HepG2 (cell line): ENCODE measurements around the gene ACTR3. TPM values are rescaled to one million over a fixed set of nuclear protein-coding genes. Genes with fewer than 3 reads are reported as not detected.

Experiments used
- ATAC-seq: fragments of 200-7000 bp; cut with Tn5 transposase; 3 replicates; pipeline ENCODE4 v1.9.1; 2020; ENCODE audit warnings: mild to moderate bottlenecking, moderate library complexity
- BruUV-seq: library from RNA; stranded (reverse); fragments of 400-500 nt; replicated peaks from 2 replicates; lab custom pipeline; 2021; lab: Mats Ljungman, UMichigan
- CTCF ChIA-PET: fragments of 300-600 bp; formaldehyde crosslinking; extraction: SDS; loops from one replicate; lab custom pipeline; 2021; ENCODE audit warnings: low total read pairs, inconsistent platforms, low intra/inter-chr PET ratio; lab: Yijun Ruan, JAX
- POLR2A ChIA-PET: fragments of 350-600 bp; sonication (Branson Sonifier 250); formaldehyde crosslinking; loops from one replicate; lab custom pipeline; 2020; ENCODE audit warnings: antibody characterized with exemption, inconsistent platforms; lab: Yijun Ruan, JAX
- DNase-seq: peaks from one replicate; pipeline ENCODE4 v3.0.0-alpha.2; 2015; ENCODE audit warnings: low spot score
- FAIRE-seq: peaks from 3 replicates; lab custom pipeline; 2011; peaks lifted over from hg19 to GRCh38; lab: Jason Lieb, UNC
- H2AFZ ChIP-seq: one replicate; pipeline ENCODE4 v1.6.1; 2011; ENCODE audit warnings: low read length, inconsistent platforms
- H3K27ac ChIP-seq: fragments of 300-600 bp; 3 replicates; pipeline ENCODE4 v1.8.0; 2011; ENCODE audit warnings: mixed run types, mild to moderate bottlenecking, mixed read lengths, low read length, inconsistent platforms; ENCODE audit not compliant: insufficient read depth; ENCODE audit errors: extremely low read length
- H3K27me3 ChIP-seq, 2 experiments: fragments of 200-600 bp in 1 of 2; 2 replicates in 1 of 2; 3 replicates in 1 of 2; pipeline versions ENCODE4 v1.6.0 to v1.8.0; 2011; ENCODE audit warnings: low read length in 2 of 2, mild to moderate bottlenecking in 2 of 2, moderate library complexity in 2 of 2, inconsistent platforms in 1 of 2; ENCODE audit not compliant: insufficient read depth in 2 of 2, control insufficient read depth in 1 of 2
- H3K36me3 ChIP-seq, 2 experiments: fragments of 200-600 bp in 1 of 2; replicated peaks in 1 of 2; 2 replicates in 1 of 2; 3 replicates in 1 of 2; pipeline versions ENCODE4 v1.5.1 to v1.8.0; 2011; ENCODE audit warnings: low read length in 2 of 2, inconsistent platforms in 1 of 2; ENCODE audit not compliant: insufficient read depth in 2 of 2, control insufficient read depth in 1 of 2
- H3K4me1 ChIP-seq: 2 replicates; pipeline ENCODE4 v1.5.1; 2012; ENCODE audit warnings: low read length, inconsistent platforms; ENCODE audit not compliant: insufficient read depth
- H3K4me2 ChIP-seq: 2 replicates; pipeline ENCODE4 v1.6.0; 2011; ENCODE audit warnings: low read depth, low read length, inconsistent platforms
- H3K4me3 ChIP-seq, 3 experiments: fragments of 200-600 bp in 1 of 3; sonication (generic), shearing (Covaris generic) in 1 of 3; replicated peaks in 1 of 3; 2 replicates each; pipeline ENCODE4 v1.5.1; 2011 to 2016; ENCODE audit warnings: low read length in 3 of 3, inconsistent platforms in 2 of 3, low read depth in 2 of 3, mild to moderate bottlenecking in 2 of 3, control low read depth in 1 of 3, mixed read lengths in 1 of 3; ENCODE audit not compliant: insufficient read depth in 1 of 3
- H3K79me2 ChIP-seq: one replicate; pipeline ENCODE4 v1.6.1; 2011; ENCODE audit warnings: low read length, inconsistent platforms; ENCODE audit not compliant: insufficient read depth
- H3K9ac ChIP-seq: 2 replicates; pipeline ENCODE4 v1.6.0; 2011; ENCODE audit warnings: mild to moderate bottlenecking, low read depth, low read length, inconsistent platforms; ENCODE audit not compliant: insufficient read depth
- H3K9me3 ChIP-seq: 2 replicates; pipeline ENCODE4 v1.5.1; 2012; ENCODE audit warnings: mild to moderate bottlenecking, low read length
- H4K20me1 ChIP-seq: 2 replicates; pipeline ENCODE4 v1.6.0; 2011; ENCODE audit warnings: inconsistent platforms, mild to moderate bottlenecking, low read length, moderate library complexity; ENCODE audit not compliant: insufficient read depth
- ARNT2 ChIP-seq: sonication (generic); formaldehyde crosslinking; IDR thresholded peaks from 2 replicates; pipeline ENCODE4 v1.8.0; 2022; ENCODE audit warnings: mild to moderate bottlenecking, low read depth, missing genetic modification reagents, moderate library complexity
- MAFF ChIP-seq: IDR thresholded peaks from 2 replicates; pipeline ENCODE4 v1.6.1; 2011; ENCODE audit warnings: low read depth, low read length, improper control_type of control experiment
- MAFK ChIP-seq, 2 experiments: IDR thresholded peaks in 1 of 2; conservative IDR thresholded peaks in 1 of 2; 2 replicates each; pipeline ENCODE4 v1.6.1; 2011; ENCODE audit warnings: improper control_type of control experiment in 2 of 2, low read length in 2 of 2
- NFATC3 ChIP-seq: sonication (generic); formaldehyde crosslinking; IDR thresholded peaks from 2 replicates; pipeline ENCODE4 v1.5.1; 2020; ENCODE audit warnings: mild to moderate bottlenecking, missing genetic modification reagents
- RBM22 ChIP-seq: fragments of 200-400 bp; formaldehyde crosslinking; optimal IDR thresholded peaks from 2 replicates; pipeline ENCODE3; 2017; ENCODE audit warnings: mild to moderate bottlenecking, low read length, moderate library complexity
- RFX5 ChIP-seq: IDR thresholded peaks from 2 replicates; pipeline ENCODE4 v1.6.1; 2011; ENCODE audit warnings: low read depth, low read length, improper control_type of control experiment
- TCF7L2 ChIP-seq: IDR thresholded peaks from 2 replicates; pipeline ENCODE4 v1.6.1; 2011; ENCODE audit warnings: mild to moderate bottlenecking, low read depth, low read length, moderate library complexity
- WGBS: methylation state at CpG from one replicate; pipeline ENCODE4 v1.1.6; 2017; ENCODE audit warnings: low lambda C conversion rate; 5-methylcytosine and 5-hydroxymethylcytosine counted together
- in situ Hi-C: cut with HindIII; loops from 2 replicates; pipeline ENCODE4 v1.10.0; 2017; ENCODE audit warnings: low pct_unique_long_range_greater_than_20kb; ENCODE audit not compliant: extremely low pct_ligation_motif_present
- intact Hi-C: fragments of 100-400 bp; cut with micrococcal nuclease; formaldehyde crosslinking; loops from one replicate; pipeline ENCODE4 v1.10.0; 2022; ENCODE audit not compliant: unreplicated experiment
- polyA plus RNA-seq, 8 experiments: library from polyadenylated mRNA; depleted of rRNA in 3 of 8; stranded (reverse) in 7 of 8; unstranded in 1 of 8; fragments of >200 nt; fragmentation: Illumina TruSeq in 4 of 8; extraction: Trizol in 4 of 8; gene quantifications; 2 replicates each; pipeline versions ENCODE4 v1.2.1 to v1.2.3, GENCODE V29; 2011 to 2016; ENCODE audit warnings: low read depth in 4 of 8, missing spikeins in 1 of 8, mixed read lengths in 1 of 8; ENCODE audit not compliant: insufficient read depth in 1 of 8
- total RNA-seq, 5 experiments: library from RNA; depleted of rRNA; stranded (reverse); fragments of >200 nt; fragmentation: Illumina TruSeq; extraction: Trizol; gene quantifications; 2 replicates each; pipeline ENCODE4 v1.2.3, GENCODE V29; 2016; ENCODE audit warnings: low read depth in 1 of 5
- TF ChIP-seq, protein P1 (sequence below): sonication (generic); IDR thresholded peaks from 2 replicates; pipeline ENCODE4 v1.6.1; 2016; ENCODE audit warnings: low read depth, borderline replicate concordance

Gene ACTR3
- total and polyA plus RNA-seq, 2 of the 13 experiments (the other 11 are each of a cell fraction or from before 2014, with no cell fraction given), result 123 to 225 TPM

GRCh38 chr2:113925884-113926283 lies 36.0 kb downstream of the ACTR3 start:
- TF ChIP-seq MAFF (peak; percentile 55), MAFK (conservative IDR thresholded peaks at IDR 0.05 in 1 of 2, IDR thresholded peaks at IDR 0.05 in 1 of 2; ENCODE audit: low read length in 2 of 2) (peak; percentile 56 to 67)
- TF ChIP-seq, protein P1, sequence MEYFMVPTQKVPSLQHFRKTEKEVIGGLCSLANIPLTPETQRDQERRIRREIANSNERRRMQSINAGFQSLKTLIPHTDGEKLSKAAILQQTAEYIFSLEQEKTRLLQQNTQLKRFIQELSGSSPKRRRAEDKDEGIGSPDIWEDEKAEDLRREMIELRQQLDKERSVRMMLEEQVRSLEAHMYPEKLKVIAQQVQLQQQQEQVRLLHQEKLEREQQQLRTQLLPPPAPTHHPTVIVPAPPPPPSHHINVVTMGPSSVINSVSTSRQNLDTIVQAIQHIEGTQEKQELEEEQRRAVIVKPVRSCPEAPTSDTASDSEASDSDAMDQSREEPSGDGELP, result no peak
- in situ Hi-C loops, result no loop called here
- no peak for DNase-seq
- H2AFZ ChIP-seq, result no peak overlapping the region
- no peak overlapping the region for H3K4me3 ChIP-seq
- H3K79me2 ChIP-seq, result peaks cover 17% of the 10 kb centered on the region
- H3K4me1 ChIP-seq, result no peaks in the 10 kb centered on the region
- no peaks in the 10 kb centered on the region for H4K20me1 ChIP-seq
- no peak for ATAC-seq
- POLR2A ChIA-PET, result no interaction called here
- BruUV-seq, result no TSS peak
- no peaks in the 10 kb centered on the region for H3K9me3 ChIP-seq
- H3K27me3 ChIP-seq, result no peaks in the 10 kb centered on the region
- no peak overlapping the region for H3K4me2 ChIP-seq
- whole genome bisulfite sequencing, result 91% methylated on average over 6 of the region's 6 CpGs
- no peak overlapping the region for H3K9ac ChIP-seq
- peaks cover 16 to 56% of the 10 kb centered on the region in 2 experiments for H3K36me3 ChIP-seq
- CTCF ChIA-PET, result no interaction called here
- no peak overlapping the region for H3K27ac ChIP-seq
- intact Hi-C loops, result no loop called here
- no peak for FAIRE-seq

DNA sequence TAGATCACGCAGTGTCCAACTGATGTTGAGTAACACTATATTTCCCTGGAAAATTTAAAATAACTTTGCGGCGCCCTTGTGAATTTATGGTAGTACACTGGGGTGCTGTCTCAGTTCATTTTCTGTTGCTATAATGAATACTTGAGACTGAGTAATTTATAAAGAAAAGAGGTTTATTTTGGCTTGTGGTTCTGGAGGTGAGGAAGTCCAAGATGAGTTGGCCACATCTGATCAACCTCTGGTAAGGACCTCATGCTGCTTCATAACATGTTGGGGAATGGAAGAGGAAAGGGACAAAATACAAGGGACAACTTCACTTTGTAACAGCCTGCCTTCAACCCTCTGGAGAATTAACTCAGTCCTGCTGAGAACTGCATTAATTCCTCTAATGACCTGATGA lies 36.4 kb downstream of the ACTR3 start:
- BruUV-seq, result no TSS peak

More for the DNA sequence above, 36.4 kb downstream of the ACTR3 start:
- Histone ChIP-seq H3K9me3 (no peaks in the 10 kb centered on the region), H2AFZ (no peak overlapping the region), H3K4me3 (no peak overlapping the region), H3K9ac (no peak overlapping the region), H3K79me2 (peaks cover 13% of the 10 kb centered on the region), H3K27ac (no peak overlapping the region), H4K20me1 (no peaks in the 10 kb centered on the region), H3K4me2 (no peak overlapping the region), H3K27me3 (no peaks in the 10 kb centered on the region), H3K36me3 (peaks cover 14 to 53% of the 10 kb centered on the region in 2 experiments), H3K4me1 (no peaks in the 10 kb centered on the region)
- intact Hi-C loops, result no loop called here
- DNase-seq (no peak), FAIRE-seq (no peak), ATAC-seq (no peak)
- ChIA-PET POLR2A (no interaction called here), CTCF (no interaction called here)
- in situ Hi-C loops, result no loop called here
- TF ChIP-seq RFX5 (no peak), NFATC3 (no peak), RBM22 (peak; percentile 16), ARNT2 (CRISPR knock-in tag) (no peak), TCF7L2 (no peak)
- 97% methylated on average over 3 of the region's 3 CpGs for WGBS
